Neutrophil (primary cell): ENCODE measurements around the gene CNTROB.
A peak's percentile ranks its signal among the peaks of the same experiment; 100 is the strongest.

ENCODE experiments used
- H3K27ac ChIP-seq: fragments of 200-600 bp; sonication (generic); 2 replicates; pipeline ENCODE4 v1.5.1; 2016; ENCODE audit warnings: mild to moderate bottlenecking, moderate library complexity
- H3K27me3 ChIP-seq: fragments of 200-600 bp; sonication (generic); 2 replicates; pipeline ENCODE4 v1.6.0; 2016; ENCODE audit warnings: mild to moderate bottlenecking
- H3K36me3 ChIP-seq: fragments of 200-600 bp; sonication (generic); 2 replicates; pipeline ENCODE4 v1.5.1; 2017
- H3K4me1 ChIP-seq, 2 experiments: fragments of 200-600 bp in 1 of 2; sonication (generic) in 1 of 2; 1 replicate in 1 of 2; 2 replicates in 1 of 2; pipeline versions ENCODE4 v1.5.1 to v1.6.1; 2013 to 2016; ENCODE audit warnings: low read depth in 1 of 2, low read length in 1 of 2, mild to moderate bottlenecking in 1 of 2, moderate library complexity in 1 of 2; ENCODE audit not compliant: control insufficient read depth in 1 of 2, insufficient read depth in 1 of 2
- H3K4me3 ChIP-seq, 2 experiments: fragments of 200-600 bp in 1 of 2; sonication (generic) in 1 of 2; 1 replicate in 1 of 2; 2 replicates in 1 of 2; pipeline ENCODE4 v1.5.1; 2013 to 2016; ENCODE audit warnings: low read depth in 1 of 2, low read length in 1 of 2, mild to moderate bottlenecking in 1 of 2, moderate library complexity in 1 of 2
- H3K9me3 ChIP-seq: fragments of 200-600 bp; sonication (generic); 2 replicates; pipeline ENCODE4 v1.5.1; 2016
- TF ChIP-seq, protein P1 (sequence below): fragments of 200-600 bp; sonication (generic); IDR thresholded peaks from 2 replicates; pipeline ENCODE4 v1.5.1; 2016; ENCODE audit warnings: antibody characterized with exemption

The CNTROB gene

DNA sequence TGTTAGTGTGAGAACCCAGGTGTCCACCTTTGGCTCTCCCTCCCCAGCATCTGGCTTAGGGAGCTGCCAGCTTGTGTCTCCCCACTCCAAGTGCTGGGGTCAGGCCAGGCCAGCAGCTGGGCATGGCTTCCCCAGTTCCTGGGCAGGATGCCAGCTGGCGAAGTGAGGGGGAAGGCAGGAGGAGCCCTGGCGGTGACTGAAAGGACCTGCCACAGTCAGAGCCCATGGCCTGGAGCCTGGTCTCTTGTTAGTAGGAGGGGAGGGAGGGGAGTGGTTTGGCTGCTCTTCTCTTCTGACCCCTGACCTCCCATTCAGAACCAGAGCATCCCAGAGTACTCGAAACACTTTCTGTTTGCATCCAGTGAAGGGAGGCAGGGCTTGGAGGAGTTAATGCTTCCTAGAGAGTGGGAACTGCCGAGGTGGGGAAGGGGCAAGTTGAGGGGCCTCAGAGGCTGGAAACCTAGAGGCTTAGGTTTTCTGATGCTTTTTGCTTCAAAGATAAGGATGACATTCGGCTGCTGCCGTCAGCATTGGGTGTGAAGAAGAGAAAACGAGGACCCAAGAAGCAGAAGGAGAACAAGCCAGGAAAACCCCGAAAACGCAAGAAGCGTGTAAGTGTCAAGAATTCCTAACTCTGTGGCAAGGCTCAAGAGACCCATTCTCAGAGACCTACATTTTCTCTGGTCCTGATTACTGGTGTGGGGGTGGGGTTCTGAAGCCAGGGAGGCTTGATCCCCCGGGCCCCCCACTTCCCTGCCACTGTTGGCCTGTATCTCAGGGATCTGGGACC is 42.6 kb upstream of the CNTROB start:
- TF ChIP-seq, protein P1, sequence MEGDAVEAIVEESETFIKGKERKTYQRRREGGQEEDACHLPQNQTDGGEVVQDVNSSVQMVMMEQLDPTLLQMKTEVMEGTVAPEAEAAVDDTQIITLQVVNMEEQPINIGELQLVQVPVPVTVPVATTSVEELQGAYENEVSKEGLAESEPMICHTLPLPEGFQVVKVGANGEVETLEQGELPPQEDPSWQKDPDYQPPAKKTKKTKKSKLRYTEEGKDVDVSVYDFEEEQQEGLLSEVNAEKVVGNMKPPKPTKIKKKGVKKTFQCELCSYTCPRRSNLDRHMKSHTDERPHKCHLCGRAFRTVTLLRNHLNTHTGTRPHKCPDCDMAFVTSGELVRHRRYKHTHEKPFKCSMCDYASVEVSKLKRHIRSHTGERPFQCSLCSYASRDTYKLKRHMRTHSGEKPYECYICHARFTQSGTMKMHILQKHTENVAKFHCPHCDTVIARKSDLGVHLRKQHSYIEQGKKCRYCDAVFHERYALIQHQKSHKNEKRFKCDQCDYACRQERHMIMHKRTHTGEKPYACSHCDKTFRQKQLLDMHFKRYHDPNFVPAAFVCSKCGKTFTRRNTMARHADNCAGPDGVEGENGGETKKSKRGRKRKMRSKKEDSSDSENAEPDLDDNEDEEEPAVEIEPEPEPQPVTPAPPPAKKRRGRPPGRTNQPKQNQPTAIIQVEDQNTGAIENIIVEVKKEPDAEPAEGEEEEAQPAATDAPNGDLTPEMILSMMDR = no peak
- H3K9me3 ChIP-seq = no peaks in the 10 kb centered on the region
- peak overlapping the region in 1 of 2 experiments; percentile 4 for H3K4me3 ChIP-seq
- H3K27me3 ChIP-seq = no peaks in the 10 kb centered on the region
- H3K4me1 ChIP-seq = peaks cover 55 to 65% of the 10 kb centered on the region in 2 experiments
- H3K27ac ChIP-seq = peak overlapping the region; percentile 86
- peaks cover 32% of the 10 kb centered on the region for H3K36me3 ChIP-seq

GRCh38 chr17:7893187-7893880 is 38.7 kb upstream of the CNTROB start:
- TF ChIP-seq, protein P1 = no peak
- H3K9me3 ChIP-seq = no peaks in the 10 kb centered on the region
- H3K27me3 ChIP-seq = no peaks in the 10 kb centered on the region
- H3K27ac ChIP-seq = no peak overlapping the region
- H3K4me1 ChIP-seq = peaks cover 27 to 33% of the 10 kb centered on the region in 2 experiments
- peaks cover 70% of the 10 kb centered on the region for H3K36me3 ChIP-seq
- H3K4me3 ChIP-seq = no peak overlapping the region

- Histone ChIP-seq H3K27me3 (no peaks in the 10 kb centered on the region), H3K4me1 (peaks cover 18 to 24% of the 10 kb centered on the region in 2 experiments), H3K9me3 (no peaks in the 10 kb centered on the region), H3K27ac (no peak overlapping the region), H3K4me3 (no peak overlapping the region), H3K36me3 (peaks cover 79% of the 10 kb centered on the region)
- TF ChIP-seq, protein P1 = no peak
Observed at GRCh38 chr17:7894226-7894625, 37.8 kb upstream of the CNTROB start.

DNA sequence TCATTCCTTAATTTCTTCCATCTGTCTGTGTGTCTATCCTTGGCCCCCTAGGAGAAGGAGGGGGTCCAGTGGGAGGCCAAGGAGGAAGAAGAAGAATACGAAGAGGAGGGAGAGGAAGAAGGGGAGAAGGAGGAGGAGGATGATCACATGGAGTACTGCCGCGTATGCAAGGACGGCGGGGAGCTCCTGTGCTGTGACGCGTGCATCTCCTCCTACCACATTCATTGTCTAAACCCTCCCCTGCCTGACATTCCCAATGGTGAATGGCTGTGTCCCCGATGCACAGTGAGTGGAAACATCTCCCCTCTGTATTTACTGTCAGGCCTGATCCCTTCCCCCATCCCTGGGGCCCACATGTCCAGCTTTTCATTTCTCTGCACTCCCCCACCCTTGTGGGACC is 37.1 kb upstream of the CNTROB start:
- peaks cover 12 to 17% of the 10 kb centered on the region in 2 experiments for H3K4me1 ChIP-seq
- peaks cover 85% of the 10 kb centered on the region for H3K36me3 ChIP-seq
- H3K27me3 ChIP-seq = no peaks in the 10 kb centered on the region
- TF ChIP-seq, protein P1 = no peak
- H3K4me3 ChIP-seq = no peak overlapping the region
- no peaks in the 10 kb centered on the region for H3K9me3 ChIP-seq
- H3K27ac ChIP-seq = no peak overlapping the region

GRCh38 chr17:7897090-7897489 is 34.9 kb upstream of the CNTROB start:
- TF ChIP-seq, protein P1 = no peak
- H3K36me3 ChIP-seq = peaks cover 90% of the 10 kb centered on the region
- no peaks in the 10 kb centered on the region for H3K4me1 ChIP-seq
- no peaks in the 10 kb centered on the region for H3K27me3 ChIP-seq
- H3K4me3 ChIP-seq = no peak overlapping the region
- no peak overlapping the region for H3K27ac ChIP-seq
- no peaks in the 10 kb centered on the region for H3K9me3 ChIP-seq
